HCT116 (cell line): ENCODE data around the gene ARFGEF3. TPM values are rescaled to one million over a fixed set of nuclear protein-coding genes. Genes with fewer than 3 reads are reported as not detected.
A peak's percentile ranks its signal among the peaks of the same experiment; 100 is the strongest.

Source experiments
- ATAC-seq: fragments of 200-7000 bp; cut with Tn5 transposase; 2 replicates; pipeline ENCODE4 v1.9.1; 2020; ENCODE audit warnings: mild to moderate bottlenecking, moderate library complexity
- BruUV-seq: library from RNA; stranded (reverse); fragments of 400-500 nt; replicated peaks from 2 replicates; lab custom pipeline; 2021; lab: Mats Ljungman, UMichigan
- CTCF ChIA-PET: fragments of 300-600 bp; sonication (Branson Sonifier 250); formaldehyde crosslinking; loops from one replicate; lab custom pipeline; 2021; ENCODE audit warnings: antibody characterized with exemption; lab: Charles Lee
- POLR2A ChIA-PET: fragments of 300-600, 350-600 bp; sonication (Branson Sonifier 250); formaldehyde crosslinking; loops from one replicate; lab custom pipeline; 2021; ENCODE audit warnings: antibody characterized with exemption; lab: Charles Lee
- RAD21 ChIA-PET, 2 experiments: fragments of 300-600 bp; sonication (Branson Sonifier 250); formaldehyde crosslinking; loops; one replicate each; lab custom pipeline; 2023; ENCODE audit warnings: low total read pairs in 2 of 2; ENCODE audit not compliant: uncharacterized antibody in 2 of 2, unreplicated experiment in 2 of 2, low non-redundant PET in 1 of 2; lab: Charles Lee
- DNase-seq: peaks from one replicate; pipeline ENCODE4 v3.0.0-alpha.2; 2010; ENCODE audit warnings: low read depth, low spot score
- H2AFZ ChIP-seq: fragments of 200-600 bp; shearing (Covaris generic), sonication (generic); 2 replicates; pipeline ENCODE4 v1.6.1; 2017; ENCODE audit warnings: low read depth, mixed run types, mixed read lengths, antibody characterized with exemption, low read length; ENCODE audit not compliant: poor library complexity, severe bottlenecking
- H3K27ac ChIP-seq: 2 replicates; pipeline ENCODE4 v1.5.1; 2012; ENCODE audit warnings: low read depth, low read length
- H3K27me3 ChIP-seq: fragments of 200-600 bp; sonication (generic); 2 replicates; pipeline ENCODE4 v1.6.1; 2016; ENCODE audit warnings: mixed run types, low read length, mixed read lengths; ENCODE audit not compliant: insufficient read depth
- H3K36me3 ChIP-seq, 2 experiments: fragments of 200-500 bp in 1 of 2; fragments of 200-600 bp in 1 of 2; sonication (Bioruptor generic) in 1 of 2; sonication (generic) in 1 of 2; 2 replicates each; pipeline versions ENCODE4 v1.5.1 to v1.6.1; 2014 to 2016; ENCODE audit warnings: low read length in 2 of 2, inconsistent platforms in 1 of 2, mixed read lengths in 1 of 2, mixed run types in 1 of 2; ENCODE audit not compliant: insufficient read depth in 2 of 2, control insufficient read depth in 1 of 2
- H3K4me1 ChIP-seq, 2 experiments: fragments of 200-600 bp in 1 of 2; sonication (generic) in 1 of 2; 2 replicates each; pipeline versions ENCODE4 v1.5.1 to v1.6.1; 2012 to 2017; ENCODE audit warnings: low read length in 2 of 2, inconsistent platforms in 1 of 2, mild to moderate bottlenecking in 1 of 2, mixed read lengths in 1 of 2, mixed run types in 1 of 2, moderate library complexity in 1 of 2; ENCODE audit not compliant: insufficient read depth in 2 of 2, control insufficient read depth in 1 of 2
- H3K4me2 ChIP-seq: fragments of 200-600 bp; sonication (generic); 2 replicates; pipeline ENCODE4 v1.6.1; 2017; ENCODE audit warnings: mixed run types, low read length, mixed read lengths
- H3K4me3 ChIP-seq, 2 experiments: fragments of 200-600 bp in 1 of 2; sonication (generic) in 1 of 2; replicated peaks in 1 of 2; 2 replicates each; pipeline ENCODE4 v1.5.1; 2011 to 2016; ENCODE audit warnings: low read length in 2 of 2, control low read depth in 1 of 2, low read depth in 1 of 2, mild to moderate bottlenecking in 1 of 2, mixed read lengths in 1 of 2, mixed run types in 1 of 2
- H3K79me2 ChIP-seq: fragments of 200-600 bp; sonication (generic); 2 replicates; pipeline ENCODE4 v1.6.1; 2017; ENCODE audit warnings: mild to moderate bottlenecking, mixed run types, low read length, moderate library complexity, mixed read lengths; ENCODE audit not compliant: insufficient read depth
- H3K9ac ChIP-seq: fragments of 200-600 bp; sonication (generic); 2 replicates; pipeline ENCODE4 v1.6.1; 2016; ENCODE audit warnings: low read length, mixed read lengths
- H3K9me2 ChIP-seq: fragments of 200-600 bp; sonication (generic), shearing (Covaris generic); 2 replicates; pipeline ENCODE4 v1.6.1; 2017; ENCODE audit warnings: mixed run types, mild to moderate bottlenecking, moderate library complexity; ENCODE audit not compliant: insufficient read depth
- H3K9me3 ChIP-seq, 2 experiments: fragments of 200-500 bp in 1 of 2; fragments of 200-600 bp in 1 of 2; sonication (Bioruptor generic) in 1 of 2; sonication (generic) in 1 of 2; 2 replicates each; pipeline ENCODE4 v1.6.1; 2014 to 2017; ENCODE audit warnings: low read length in 2 of 2, mixed read lengths in 2 of 2, inconsistent platforms in 1 of 2, low read depth in 1 of 2, mild to moderate bottlenecking in 1 of 2, mixed run types in 1 of 2, moderate library complexity in 1 of 2; ENCODE audit not compliant: control insufficient read depth in 1 of 2, insufficient read depth in 1 of 2
- H4K20me1 ChIP-seq: fragments of 200-600 bp; sonication (generic), shearing (Covaris generic); 2 replicates; pipeline ENCODE4 v1.6.1; 2017; ENCODE audit warnings: mixed run types, mild to moderate bottlenecking, moderate library complexity; ENCODE audit not compliant: insufficient read depth
- EGR1 ChIP-seq: IDR thresholded peaks from 2 replicates; pipeline ENCODE4 v1.6.1; 2012; ENCODE audit warnings: low read depth
- ELF1 ChIP-seq: IDR thresholded peaks from 2 replicates; pipeline ENCODE4 v1.6.1; 2012; ENCODE audit warnings: low read depth, borderline replicate concordance
- EZH2phosphoT487 ChIP-seq: fragments of 200-600 bp; IDR thresholded peaks from 2 replicates; pipeline ENCODE4 v1.6.1; 2018; ENCODE audit warnings: antibody characterized with exemption, borderline replicate concordance
- FOSL1 ChIP-seq: IDR thresholded peaks from 2 replicates; pipeline ENCODE4 v1.6.1; 2012; ENCODE audit warnings: low read depth
- JUND ChIP-seq: IDR thresholded peaks from 2 replicates; pipeline ENCODE4 v1.6.1; 2012
- POLR2A ChIP-seq: IDR thresholded peaks from 2 replicates; pipeline ENCODE4 v1.7.0; 2011; ENCODE audit warnings: borderline replicate concordance; ENCODE audit not compliant: insufficient read depth, insufficient read length; ENCODE audit errors: extremely low read depth
- RAD21 ChIP-seq: IDR thresholded peaks from 2 replicates; pipeline ENCODE4 v1.6.1; 2012; ENCODE audit warnings: low read depth, mild to moderate bottlenecking
- SIN3A ChIP-seq: IDR thresholded peaks from 2 replicates; pipeline ENCODE4 v1.6.1; 2012; ENCODE audit warnings: low read depth
- SRF ChIP-seq: IDR thresholded peaks from 2 replicates; pipeline ENCODE4 v1.6.1; 2012; ENCODE audit warnings: low read depth
- TCF7L2 ChIP-seq: IDR thresholded peaks from 2 replicates; pipeline ENCODE4 v1.7.0; 2011; ENCODE audit warnings: borderline replicate concordance, inconsistent platforms; ENCODE audit not compliant: insufficient read depth, insufficient read length; ENCODE audit errors: extremely low read depth
- YY1 ChIP-seq: IDR thresholded peaks from 2 replicates; pipeline ENCODE4 v1.6.1; 2011; ENCODE audit warnings: low read length, low read depth, moderate library complexity, mild to moderate bottlenecking; ENCODE audit not compliant: insufficient replicate concordance; ENCODE audit errors: extremely low read depth
- ZNF274 ChIP-seq: fragments of 200-500 bp; sonication (Bioruptor generic); IDR thresholded peaks from 2 replicates; pipeline ENCODE4 v1.6.1; 2014; ENCODE audit warnings: mild to moderate bottlenecking, low read depth, low read length, inconsistent platforms
- intact Hi-C: fragments of 100-400 bp; cut with micrococcal nuclease; formaldehyde crosslinking; loops from 2 replicates; pipeline ENCODE4 v1.10.0; 2022
- total RNA-seq: library from RNA; stranded (reverse); gene quantifications from one replicate; pipeline ENCODE4 v1.2.1, GENCODE V29; 2021; ENCODE audit not compliant: unreplicated experiment
- TF ChIP-seq, protein P1 (sequence below), 3 experiments: fragments of 200-600 bp in 1 of 3; sonication (generic) in 1 of 3; IDR thresholded peaks in 2 of 3; conservative IDR thresholded peaks in 1 of 3; 2 replicates each; pipeline ENCODE4 v1.5.1; 2012 to 2017; ENCODE audit warnings: low read depth in 2 of 3, low read length in 2 of 3, antibody characterized with exemption in 1 of 3, borderline replicate concordance in 1 of 3, control low read depth in 1 of 3, mild to moderate bottlenecking in 1 of 3, mixed read lengths in 1 of 3, mixed run types in 1 of 3, moderate library complexity in 1 of 3; ENCODE audit not compliant: insufficient read depth in 1 of 3
- TF ChIP-seq, protein P2 (sequence below): IDR thresholded peaks from 2 replicates; pipeline ENCODE4 v1.6.1; 2012

ARFGEF3 gene
- total RNA-seq, 1 experiment from 2014 or later: 3.8 TPM

DNA sequence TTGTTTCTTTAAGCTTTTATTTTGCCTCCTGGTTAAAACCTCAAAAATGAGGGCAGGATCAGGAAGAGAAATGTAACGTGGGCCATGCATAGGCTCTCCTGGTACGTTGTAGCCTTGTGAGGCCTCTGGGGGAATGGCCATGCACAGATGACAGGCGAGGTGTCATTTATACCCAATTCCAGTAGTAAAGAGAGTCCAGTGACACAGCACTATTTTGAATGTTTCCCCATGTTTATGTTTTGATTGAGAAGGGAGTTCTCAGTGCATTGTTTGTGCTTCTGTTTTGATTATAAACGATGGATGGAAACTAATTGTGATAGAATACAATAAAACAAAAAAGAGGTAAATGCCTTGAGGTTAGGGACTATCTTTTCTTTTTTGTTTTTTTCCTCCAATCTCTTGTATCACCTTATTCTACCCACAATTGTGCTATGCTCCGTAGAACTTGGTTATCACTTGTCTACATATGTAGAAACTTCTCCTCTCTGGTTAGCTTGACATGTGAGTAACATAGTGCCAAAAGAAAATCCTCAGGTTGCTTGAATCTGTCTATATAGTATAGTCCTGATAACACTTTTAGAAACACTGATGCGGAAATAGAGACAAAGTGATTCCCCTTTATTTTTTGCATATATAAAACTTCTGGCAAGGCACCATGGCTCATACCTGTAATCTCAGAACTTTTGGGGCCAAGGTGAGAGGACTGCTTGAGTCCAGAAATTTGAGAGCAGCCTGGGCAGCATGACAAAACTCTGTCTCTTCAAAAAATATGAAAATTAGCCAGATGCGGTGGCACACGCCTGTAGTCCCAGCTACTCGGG, 209.1 kb downstream of the ARFGEF3 start:
- TF ChIP-seq ELF1 (no peak), YY1 (no peak), EZH2phosphoT487 (no peak), POLR2A (no peak), JUND (no peak), RAD21 (no peak), EGR1 (no peak), SRF (no peak), SIN3A (no peak), FOSL1 (no peak), ZNF274 (no peak), TCF7L2 (no peak)
- TF ChIP-seq, protein P1, sequence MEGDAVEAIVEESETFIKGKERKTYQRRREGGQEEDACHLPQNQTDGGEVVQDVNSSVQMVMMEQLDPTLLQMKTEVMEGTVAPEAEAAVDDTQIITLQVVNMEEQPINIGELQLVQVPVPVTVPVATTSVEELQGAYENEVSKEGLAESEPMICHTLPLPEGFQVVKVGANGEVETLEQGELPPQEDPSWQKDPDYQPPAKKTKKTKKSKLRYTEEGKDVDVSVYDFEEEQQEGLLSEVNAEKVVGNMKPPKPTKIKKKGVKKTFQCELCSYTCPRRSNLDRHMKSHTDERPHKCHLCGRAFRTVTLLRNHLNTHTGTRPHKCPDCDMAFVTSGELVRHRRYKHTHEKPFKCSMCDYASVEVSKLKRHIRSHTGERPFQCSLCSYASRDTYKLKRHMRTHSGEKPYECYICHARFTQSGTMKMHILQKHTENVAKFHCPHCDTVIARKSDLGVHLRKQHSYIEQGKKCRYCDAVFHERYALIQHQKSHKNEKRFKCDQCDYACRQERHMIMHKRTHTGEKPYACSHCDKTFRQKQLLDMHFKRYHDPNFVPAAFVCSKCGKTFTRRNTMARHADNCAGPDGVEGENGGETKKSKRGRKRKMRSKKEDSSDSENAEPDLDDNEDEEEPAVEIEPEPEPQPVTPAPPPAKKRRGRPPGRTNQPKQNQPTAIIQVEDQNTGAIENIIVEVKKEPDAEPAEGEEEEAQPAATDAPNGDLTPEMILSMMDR (IDR thresholded peaks at IDR 0.05 in 2 of 3, conservative IDR thresholded peaks at IDR 0.05 in 1 of 3; ENCODE audit: borderline replicate concordance in 1 of 3, insufficient read depth in 1 of 3, low read depth in 2 of 3, low read length in 2 of 3): no peak
- TF ChIP-seq, protein P2, sequence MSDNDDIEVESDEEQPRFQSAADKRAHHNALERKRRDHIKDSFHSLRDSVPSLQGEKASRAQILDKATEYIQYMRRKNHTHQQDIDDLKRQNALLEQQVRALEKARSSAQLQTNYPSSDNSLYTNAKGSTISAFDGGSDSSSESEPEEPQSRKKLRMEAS: no peak
- no peaks in the 10 kb centered on the region for H3K36me3 ChIP-seq
- H4K20me1 ChIP-seq: no peaks in the 10 kb centered on the region
- H3K79me2 ChIP-seq: no peaks in the 10 kb centered on the region
- CTCF ChIA-PET: interaction anchor here (0.6 kb wide), 1 partner anchor 12 kb away, joined by 4 read pairs; no protein-coding TSS in a partner anchor
- BruUV-seq: no TSS peak
- no peak for DNase-seq
- no peaks in the 10 kb centered on the region for H3K9me3 ChIP-seq
- H2AFZ ChIP-seq: peak overlapping the region; percentile 55
- H3K27ac ChIP-seq: no peak overlapping the region
- RAD21 ChIA-PET: no interaction called here
- H3K4me2 ChIP-seq: peak overlapping the region; percentile 58
- intact Hi-C loops: no loop called here
- H3K4me1 ChIP-seq: peaks cover 14 to 29% of the 10 kb centered on the region in 2 experiments
- H3K27me3 ChIP-seq: no peaks in the 10 kb centered on the region
- no peak overlapping the region for H3K9ac ChIP-seq
- peak; percentile 75 for ATAC-seq
- POLR2A ChIA-PET: no interaction called here
- no peak overlapping the region for H3K4me3 ChIP-seq
- H3K9me2 ChIP-seq: no peaks in the 10 kb centered on the region
